ENCODE results near the gene TMEM223. TPM values are rescaled to one million over a fixed set of nuclear protein-coding genes. Genes with fewer than 3 reads are reported as not detected.

TMEM223 gene
- total and polyA plus RNA-seq, 9 of the 15 experiments (the other 6 are each of a cell fraction or from before 2014, with no cell fraction given), result 5.9 to 34.5 (median 19.6) TPM

GRCh38 chr11:62831520-62832335 is 39.9 kb upstream of the TMEM223 start, which contains the start of gene STX5:
TSS of gene STX5 (minus strand) at chr11:62832051. CDS start at chr11:62831243, 808 bp downstream.
- 1% methylated on average over 63 of the region's 65 CpGs for WGBS (ENCODE audit: insufficient coverage, low coverage, missing lambda C conversion rate)
- Histone ChIP-seq H3K9ac (ENCODE audit: insufficient read depth in 1 of 2, low read depth in 2 of 2, low read length in 2 of 2) (peak within 1 kb of the TSS; percentile 86 to 96), H3K4me1 (replicated peaks in 1 of 2; ENCODE audit: control insufficient read depth in 2 of 2, insufficient read depth in 2 of 2, low read length in 2 of 2) (peaks cover 7 to 17% of the 10 kb centered on the region in 2 experiments; a peak in 4 of 5 replicates), H3K79me2 (ENCODE audit: control insufficient read depth, insufficient read depth, low read length) (peaks cover 57% of the 10 kb centered on the region), H3K4me2 (ENCODE audit: insufficient read depth, low read length) (peak within 1 kb of the TSS; percentile 98), H3K27ac (ENCODE audit: extremely low read depth, low read depth, low read length) (peak within 1 kb of the TSS; percentile 98), H2AFZ (ENCODE audit: low read depth, low read length) (peak within 1 kb of the TSS; percentile 96), H3K9me3 (replicated peaks; ENCODE audit: control insufficient read depth, insufficient read depth, low read depth, low read length) (no peaks in the 10 kb centered on the region), H3K4me3 (peak within 1 kb of the TSS; percentile 94), H4K20me1 (replicated peaks; ENCODE audit: control insufficient read depth, insufficient read depth, low read length) (peaks cover 5% of the 10 kb centered on the region; the same call in 1 of the 2 replicates), H3K9me1 (ENCODE audit: control insufficient read depth, insufficient read depth, low read length) (no peaks in the 10 kb centered on the region), H3K27me3 (ENCODE audit: control insufficient read depth in 2 of 2, insufficient read depth in 2 of 2, low read length in 2 of 2) (no peaks in the 10 kb centered on the region), H3K36me3 (ENCODE audit: control insufficient read depth, insufficient read depth, low read length) (peaks cover 64% of the 10 kb centered on the region)
- intact Hi-C loops (cut with micrococcal nuclease) (loop anchor here (1.0 to 2.0 kb wide), 2 partner anchors 26 to 45 kb away; partner anchors contain the start of genes NXF1 and TMEM179B), in situ Hi-C loops (cut with MboI) (no loop called here)
- peak; percentile 94 to 99 (median 96) for DNase-seq (ENCODE audit: extremely low read depth in 1 of 4, low spot score in 3 of 4)
- TSS peak; percentile 64 for BruUV-seq (replicated peaks)
- FAIRE-seq, result peak; percentile 98
- POLR2A ChIA-PET, result interaction anchor here (0.5 to 4.4 kb wide), 21 partner anchors 9 to 1947 kb away, joined by 3 to 97 read pairs (median 8); partner anchors contain the start of genes POLR2G, SLC3A2, WDR74 and ZBTB3
- ATAC-seq, result peak; percentile 94
- CTCF ChIA-PET (ENCODE audit: low intra/inter-chr PET ratio), result no interaction called here
- TF ChIP-seq NONO (IDR thresholded peaks at IDR 0.05; ENCODE audit: low read depth in 2 of 2, low read length in 1 of 2), result no peak; a peak in 1 of 4 replicates
- no peak for TF ChIP-seq SAFB2 (IDR thresholded peaks at IDR 0.05; ENCODE audit: borderline replicate concordance, low read depth, low read length, severe bottlenecking)
- no peak for TF ChIP-seq CHD1 (IDR thresholded peaks at IDR 0.05; ENCODE audit: low read length)
- TF ChIP-seq PRMT5 (CRISPR knock-in tag; IDR thresholded peaks at IDR 0.05), result no peak
- TF ChIP-seq JUND (IDR thresholded peaks at IDR 0.05; ENCODE audit: borderline replicate concordance, low read depth, low read length), result peak; percentile 71
- peak; percentile 12; the same call in 1 of the 3 replicates for TF ChIP-seq JUND (tag; IDR thresholded peaks at IDR 0.05; ENCODE audit: borderline replicate concordance, low read depth, low read length)
- no peak for TF ChIP-seq PYGO2 (tag; IDR thresholded peaks at IDR 0.05)
- no peak for TF ChIP-seq ILF3 (IDR thresholded peaks at IDR 0.05; ENCODE audit: borderline replicate concordance)
- no peak for TF ChIP-seq ZC3H8 (IDR thresholded peaks at IDR 0.05)
- TF ChIP-seq, protein P1, sequence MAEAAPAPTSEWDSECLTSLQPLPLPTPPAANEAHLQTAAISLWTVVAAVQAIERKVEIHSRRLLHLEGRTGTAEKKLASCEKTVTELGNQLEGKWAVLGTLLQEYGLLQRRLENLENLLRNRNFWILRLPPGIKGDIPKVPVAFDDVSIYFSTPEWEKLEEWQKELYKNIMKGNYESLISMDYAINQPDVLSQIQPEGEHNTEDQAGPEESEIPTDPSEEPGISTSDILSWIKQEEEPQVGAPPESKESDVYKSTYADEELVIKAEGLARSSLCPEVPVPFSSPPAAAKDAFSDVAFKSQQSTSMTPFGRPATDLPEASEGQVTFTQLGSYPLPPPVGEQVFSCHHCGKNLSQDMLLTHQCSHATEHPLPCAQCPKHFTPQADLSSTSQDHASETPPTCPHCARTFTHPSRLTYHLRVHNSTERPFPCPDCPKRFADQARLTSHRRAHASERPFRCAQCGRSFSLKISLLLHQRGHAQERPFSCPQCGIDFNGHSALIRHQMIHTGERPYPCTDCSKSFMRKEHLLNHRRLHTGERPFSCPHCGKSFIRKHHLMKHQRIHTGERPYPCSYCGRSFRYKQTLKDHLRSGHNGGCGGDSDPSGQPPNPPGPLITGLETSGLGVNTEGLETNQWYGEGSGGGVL (CRISPR knock-in tag; IDR thresholded peaks at IDR 0.05), result no peak
- peak; percentile 13 for TF ChIP-seq E2F8 (IDR thresholded peaks at IDR 0.05; ENCODE audit: low read depth, partially characterized antibody)
- TF ChIP-seq, protein P2, sequence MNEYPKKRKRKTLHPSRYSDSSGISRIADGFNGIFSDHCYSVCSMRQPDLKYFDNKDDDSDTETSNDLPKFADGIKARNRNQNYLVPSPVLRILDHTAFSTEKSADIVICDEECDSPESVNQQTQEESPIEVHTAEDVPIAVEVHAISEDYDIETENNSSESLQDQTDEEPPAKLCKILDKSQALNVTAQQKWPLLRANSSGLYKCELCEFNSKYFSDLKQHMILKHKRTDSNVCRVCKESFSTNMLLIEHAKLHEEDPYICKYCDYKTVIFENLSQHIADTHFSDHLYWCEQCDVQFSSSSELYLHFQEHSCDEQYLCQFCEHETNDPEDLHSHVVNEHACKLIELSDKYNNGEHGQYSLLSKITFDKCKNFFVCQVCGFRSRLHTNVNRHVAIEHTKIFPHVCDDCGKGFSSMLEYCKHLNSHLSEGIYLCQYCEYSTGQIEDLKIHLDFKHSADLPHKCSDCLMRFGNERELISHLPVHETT (CRISPR knock-in tag; conservative IDR thresholded peaks at IDR 0.05 in 1 of 2, IDR thresholded peaks at IDR 0.05 in 1 of 2), result no peak
- TF ChIP-seq GABPB1 (CRISPR knock-in tag; IDR thresholded peaks at IDR 0.05), result peak; percentile 96

All from K562 (cell line).